ENCODE results near the gene IGSF6.
"Not testable (repeated sequence)": the region's sequence is repeated elsewhere in the genome, so short reads cannot be mapped to it uniquely, and the experiment has no call there.

Gene IGSF6

GRCh38 chr16:21652453-21652852, at the start of gene IGSF6:
TSS of gene IGSF6 (minus strand) at chr16:21652608. CDS start at chr16:21652598, 10 bp downstream.
- no peak within 1 kb of the TSS for H3K4me3 Mint-ChIP-seq
- H3K4me1 Mint-ChIP-seq (ENCODE audit: low read depth): peaks cover 50% of the 10 kb centered on the region
- no peaks in the 10 kb centered on the region for H3K9me3 Mint-ChIP-seq
- no peak for DNase-seq
- H3K36me3 Mint-ChIP-seq (ENCODE audit: low read depth): peaks cover 33% of the 10 kb centered on the region
- peak within 1 kb of the TSS; percentile 6 for H3K27ac Mint-ChIP-seq
- H3K27me3 Mint-ChIP-seq: no peaks in the 10 kb centered on the region

GRCh38 chr16:21701271-21701670, 48.9 kb upstream of the IGSF6 start:
- Mint-ChIP-seq H3K27ac (no peak overlapping the region), H3K4me1 (ENCODE audit: low read depth) (peaks cover 4% of the 10 kb centered on the region), H3K27me3 (peaks cover under 1% of the 10 kb centered on the region), H3K4me3 (no peak overlapping the region), H3K9me3 (no peaks in the 10 kb centered on the region), H3K36me3 (ENCODE audit: low read depth) (no peaks in the 10 kb centered on the region)
- DNase-seq: no peak

- H3K4me1 Mint-ChIP-seq (ENCODE audit: low read depth): peaks cover under 1% of the 10 kb centered on the region
Observed at GRCh38 chr16:21698169-21699032, 46.0 kb upstream of the IGSF6 start.

GRCh38 chr16:21697032-21697431, 44.6 kb upstream of the IGSF6 start:
- no peaks in the 10 kb centered on the region for H3K36me3 Mint-ChIP-seq (ENCODE audit: low read depth)
- H3K27ac Mint-ChIP-seq: no peak overlapping the region
- no peak overlapping the region for H3K4me3 Mint-ChIP-seq
- H3K9me3 Mint-ChIP-seq: no peaks in the 10 kb centered on the region
- no peak for DNase-seq
- peaks cover 4% of the 10 kb centered on the region for H3K27me3 Mint-ChIP-seq
- no peaks in the 10 kb centered on the region for H3K4me1 Mint-ChIP-seq (ENCODE audit: low read depth)

More at GRCh38 chr16:21698169-21699032, 46.0 kb upstream of the IGSF6 start:
- DNase-seq: no peak
- H3K9me3 Mint-ChIP-seq: no peaks in the 10 kb centered on the region
- peaks cover 4% of the 10 kb centered on the region for H3K27me3 Mint-ChIP-seq
- no peak overlapping the region for H3K4me3 Mint-ChIP-seq
- no peak overlapping the region for H3K27ac Mint-ChIP-seq
- no peaks in the 10 kb centered on the region for H3K36me3 Mint-ChIP-seq (ENCODE audit: low read depth)

- no peaks in the 10 kb centered on the region for H3K9me3 Mint-ChIP-seq
- no peaks in the 10 kb centered on the region for H3K36me3 Mint-ChIP-seq (ENCODE audit: low read depth)
- peaks cover 4% of the 10 kb centered on the region for H3K27me3 Mint-ChIP-seq
- H3K4me1 Mint-ChIP-seq (ENCODE audit: low read depth): no peaks in the 10 kb centered on the region
- no peak for DNase-seq
- no peak overlapping the region for H3K4me3 Mint-ChIP-seq
- H3K27ac Mint-ChIP-seq: no peak overlapping the region
Observed at GRCh38 chr16:21694609-21695008, 42.2 kb upstream of the IGSF6 start.

GRCh38 chr16:21690967-21691366, 38.6 kb upstream of the IGSF6 start:
- not testable (repeated sequence) for H3K27ac Mint-ChIP-seq; DNase-seq; H3K36me3 Mint-ChIP-seq (ENCODE audit: low read depth); H3K4me1 Mint-ChIP-seq (ENCODE audit: low read depth); H3K9me3 Mint-ChIP-seq; H3K27me3 Mint-ChIP-seq; H3K4me3 Mint-ChIP-seq

GRCh38 chr16:21689107-21689506, 36.7 kb upstream of the IGSF6 start:
- Mint-ChIP-seq H3K36me3 (ENCODE audit: low read depth) (no peaks in the 10 kb centered on the region), H3K9me3 (no peaks in the 10 kb centered on the region), H3K4me3 (no peak overlapping the region), H3K4me1 (ENCODE audit: low read depth) (no peaks in the 10 kb centered on the region), H3K27ac (no peak overlapping the region), H3K27me3 (no peaks in the 10 kb centered on the region)
- DNase-seq: no peak

GRCh38 chr16:21685034-21685455, 32.6 kb upstream of the IGSF6 start:
- no peaks in the 10 kb centered on the region for H3K9me3 Mint-ChIP-seq
- H3K4me3 Mint-ChIP-seq: no peak overlapping the region
- DNase-seq: no peak
- H3K27me3 Mint-ChIP-seq: peaks cover 7% of the 10 kb centered on the region
- no peak overlapping the region for H3K27ac Mint-ChIP-seq
- no peaks in the 10 kb centered on the region for H3K4me1 Mint-ChIP-seq (ENCODE audit: low read depth)
- H3K36me3 Mint-ChIP-seq (ENCODE audit: low read depth): no peaks in the 10 kb centered on the region

- peak; percentile 43 for DNase-seq
- no peak overlapping the region for H3K27ac Mint-ChIP-seq
- no peaks in the 10 kb centered on the region for H3K9me3 Mint-ChIP-seq
- H3K36me3 Mint-ChIP-seq (ENCODE audit: low read depth): no peaks in the 10 kb centered on the region
- H3K4me3 Mint-ChIP-seq: no peak overlapping the region
- no peaks in the 10 kb centered on the region for H3K4me1 Mint-ChIP-seq (ENCODE audit: low read depth)
- peaks cover 7% of the 10 kb centered on the region for H3K27me3 Mint-ChIP-seq
Observed at GRCh38 chr16:21684199-21684598, 31.8 kb upstream of the IGSF6 start.

- no peaks in the 10 kb centered on the region for H3K9me3 Mint-ChIP-seq
- no peaks in the 10 kb centered on the region for H3K4me1 Mint-ChIP-seq (ENCODE audit: low read depth)
- peaks cover 9% of the 10 kb centered on the region for H3K27me3 Mint-ChIP-seq
- H3K27ac Mint-ChIP-seq: no peak overlapping the region
- no peak for DNase-seq
- H3K36me3 Mint-ChIP-seq (ENCODE audit: low read depth): no peaks in the 10 kb centered on the region
- H3K4me3 Mint-ChIP-seq: no peak overlapping the region
Observed at GRCh38 chr16:21683184-21683583, 30.8 kb upstream of the IGSF6 start.

- H3K4me3 Mint-ChIP-seq; H3K4me1 Mint-ChIP-seq (ENCODE audit: low read depth); H3K27me3 Mint-ChIP-seq; H3K9me3 Mint-ChIP-seq; DNase-seq; H3K36me3 Mint-ChIP-seq (ENCODE audit: low read depth); H3K27ac Mint-ChIP-seq: not testable (repeated sequence)
Observed at GRCh38 chr16:21680714-21681113, 28.3 kb upstream of the IGSF6 start.

- not testable (repeated sequence) for DNase-seq; H3K4me1 Mint-ChIP-seq (ENCODE audit: low read depth); H3K27me3 Mint-ChIP-seq; H3K9me3 Mint-ChIP-seq; H3K27ac Mint-ChIP-seq; H3K4me3 Mint-ChIP-seq; H3K36me3 Mint-ChIP-seq (ENCODE audit: low read depth)
Observed at GRCh38 chr16:21674456-21674855, 22.0 kb upstream of the IGSF6 start.

- DNase-seq: no peak
- Mint-ChIP-seq H3K9me3 (no peaks in the 10 kb centered on the region), H3K27ac (no peak overlapping the region), H3K36me3 (ENCODE audit: low read depth) (no peaks in the 10 kb centered on the region), H3K4me3 (no peak overlapping the region), H3K27me3 (no peaks in the 10 kb centered on the region), H3K4me1 (ENCODE audit: low read depth) (no peaks in the 10 kb centered on the region)
Observed at GRCh38 chr16:21673469-21673868, 21.1 kb upstream of the IGSF6 start.

- Mint-ChIP-seq H3K36me3 (ENCODE audit: low read depth) (no peaks in the 10 kb centered on the region), H3K4me3 (no peak overlapping the region), H3K9me3 (no peaks in the 10 kb centered on the region), H3K27me3 (no peaks in the 10 kb centered on the region), H3K4me1 (ENCODE audit: low read depth) (peaks cover 5% of the 10 kb centered on the region), H3K27ac (no peak overlapping the region)
- no peak for DNase-seq
Observed at GRCh38 chr16:21667575-21667974, 15.2 kb upstream of the IGSF6 start.

- DNase-seq: no peak
- Mint-ChIP-seq H3K27ac (no peak overlapping the region), H3K9me3 (no peaks in the 10 kb centered on the region), H3K27me3 (no peaks in the 10 kb centered on the region), H3K4me3 (no peak overlapping the region), H3K4me1 (ENCODE audit: low read depth) (peaks cover 8% of the 10 kb centered on the region), H3K36me3 (ENCODE audit: low read depth) (no peaks in the 10 kb centered on the region)
Observed at GRCh38 chr16:21666772-21667171, 14.4 kb upstream of the IGSF6 start.

Data from activated T-cell treated with anti-CD3 and anti-CD28 coated beads, Interleukin-2, amount 50 U/mL, for 24 hours (primary cell).